SKM-1 (cell line): ENCODE data around the gene MAP3K1.
"Not testable (repeated sequence)": the region's sequence is repeated elsewhere in the genome, so short reads cannot be mapped to it uniquely, and the experiment has no call there.

Experiments used
- DNase-seq: peaks from one replicate; lab custom pipeline; 2025; ENCODE audit not compliant: unreplicated experiment; lab: John Stamatoyannopoulos, UW

Gene MAP3K1

GRCh38 chr5:56814963-56815657 lies at the start of gene MAP3K1:
MAP3K1 (plus strand) TSS chr5:56815549; CDS start chr5:56815574, 25 bp downstream.
- DNase-seq, result peak; percentile 57

- DNase-seq, result no peak
Measured at GRCh38 chr5:56766926-56767325, 48.4 kb upstream of the MAP3K1 start.

- DNase-seq, result no peak
Measured at GRCh38 chr5:56769875-56770604, 45.3 kb upstream of the MAP3K1 start.

GRCh38 chr5:56772767-56773166 lies 42.6 kb upstream of the MAP3K1 start:
- DNase-seq, result no peak

- DNase-seq, result no peak
Measured at GRCh38 chr5:56774957-56775356, 40.4 kb upstream of the MAP3K1 start.

- DNase-seq, result not testable (repeated sequence)
Measured at GRCh38 chr5:56776212-56776846, 39.0 kb upstream of the MAP3K1 start.

GRCh38 chr5:56783261-56783660 lies 32.1 kb upstream of the MAP3K1 start:
- no peak for DNase-seq

- no peak for DNase-seq
Measured at GRCh38 chr5:56786346-56786745, 29.0 kb upstream of the MAP3K1 start.

- DNase-seq, result no peak
Measured at GRCh38 chr5:56791396-56791795, 24.0 kb upstream of the MAP3K1 start.

- no peak for DNase-seq
Measured at GRCh38 chr5:56798521-56798920, 16.8 kb upstream of the MAP3K1 start.

- no peak for DNase-seq
Measured at GRCh38 chr5:56800186-56800585, 15.2 kb upstream of the MAP3K1 start.

- no peak for DNase-seq
Measured at GRCh38 chr5:56801256-56801655, 14.1 kb upstream of the MAP3K1 start.

GRCh38 chr5:56802205-56802604 lies 13.1 kb upstream of the MAP3K1 start:
- no peak for DNase-seq

- no peak for DNase-seq
Measured at GRCh38 chr5:56803025-56803424, 12.3 kb upstream of the MAP3K1 start.

GRCh38 chr5:56803894-56804293 lies 11.5 kb upstream of the MAP3K1 start:
- DNase-seq, result no peak

- no peak for DNase-seq
Measured at GRCh38 chr5:56807679-56808078, 7.7 kb upstream of the MAP3K1 start.

- no peak for DNase-seq
Measured at GRCh38 chr5:56808211-56808610, 7.1 kb upstream of the MAP3K1 start.

GRCh38 chr5:56810826-56811225 lies 4.5 kb upstream of the MAP3K1 start:
- DNase-seq, result no peak

GRCh38 chr5:56812110-56812509 lies 3.2 kb upstream of the MAP3K1 start:
- no peak for DNase-seq

- DNase-seq, result no peak
Measured at GRCh38 chr5:56813302-56813701, 2.0 kb upstream of the MAP3K1 start.

- no peak for DNase-seq
Measured at GRCh38 chr5:56814361-56814962, 887 bp upstream of the MAP3K1 start.
